BLaER1 treated with 17β-estradiol and CSF1 and Interleukin-3, amounts not matched to agents 10 nM and 100 nM (cell line): ENCODE data around the gene DAPK3.

Experiments used
- H3K27ac ChIP-seq, 11 experiments: shearing (Covaris generic); formaldehyde crosslinking; 2 replicates each; pipeline ENCODE4 v1.8.1; 2022
- H3K27me3 ChIP-seq, 11 experiments: shearing (Covaris generic); formaldehyde crosslinking; 2 replicates each; pipeline ENCODE4 v1.8.1; 2022
- H3K36me3 ChIP-seq, 11 experiments: shearing (Covaris generic); formaldehyde crosslinking; 2 replicates each; pipeline ENCODE4 v1.8.1; 2022
- H3K4me1 ChIP-seq, 10 experiments: shearing (Covaris generic); formaldehyde crosslinking; 2 replicates each; pipeline ENCODE4 v1.8.1; 2022
- H3K4me2 ChIP-seq, 11 experiments: shearing (Covaris generic); formaldehyde crosslinking; 2 replicates each; pipeline ENCODE4 v1.8.1; 2022
- H3K4me3 ChIP-seq, 10 experiments: shearing (Covaris generic); formaldehyde crosslinking; 2 replicates each; pipeline ENCODE4 v1.8.1; 2022
- H3K9ac ChIP-seq, 11 experiments: shearing (Covaris generic); formaldehyde crosslinking; 2 replicates each; pipeline ENCODE4 v1.8.1; 2022
- H3K9me3 ChIP-seq, 11 experiments: shearing (Covaris generic); formaldehyde crosslinking; replicated peaks in 1 of 11; 2 replicates each; pipeline ENCODE4 v1.8.1; 2022
- H4K20me1 ChIP-seq, 11 experiments: shearing (Covaris generic); formaldehyde crosslinking; 2 replicates each; pipeline ENCODE4 v1.8.1; 2022
- Cebpa-rat ChIP-seq, 11 experiments: shearing (Covaris generic); IDR thresholded peaks; 2 replicates each; pipeline ENCODE4 v1.8.1; 2022

The DAPK3 gene

DNA sequence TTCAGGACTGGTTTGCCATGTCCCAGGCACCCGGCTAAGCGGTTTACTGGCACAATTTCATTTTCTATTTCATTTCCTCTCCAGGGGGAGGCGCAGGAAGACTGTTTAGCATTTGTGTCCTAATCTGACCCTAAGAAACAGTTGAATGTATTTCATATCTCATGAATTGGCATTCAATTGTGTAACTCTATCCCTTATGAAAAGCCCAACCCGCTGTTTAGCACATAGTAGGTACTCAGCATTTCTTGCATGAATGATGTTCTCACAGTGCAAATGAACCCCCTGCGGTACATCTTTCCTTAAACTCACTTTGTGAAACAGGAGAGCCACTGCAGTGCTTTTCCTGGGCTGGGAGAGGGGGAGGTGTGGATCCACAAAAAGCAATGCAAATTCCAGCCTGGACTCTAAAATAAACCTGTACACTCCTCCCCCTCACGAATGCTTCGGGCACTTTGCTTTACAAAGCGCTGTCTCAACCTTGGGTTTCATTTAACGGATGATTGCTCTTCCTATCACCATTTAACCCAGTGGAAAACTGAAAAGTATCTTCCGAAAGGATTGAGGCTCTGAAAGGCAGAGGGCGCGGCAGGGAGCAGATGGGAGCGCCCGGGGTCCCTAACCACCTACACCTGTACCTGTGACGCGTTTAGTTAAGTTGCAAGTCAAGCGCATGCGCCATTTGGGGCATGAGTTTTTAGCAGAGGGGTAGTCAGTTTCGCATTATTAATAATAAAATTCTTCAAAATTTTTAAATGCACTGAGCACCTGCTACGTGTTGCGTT lies 15.6 kb upstream of the DAPK3 start:
- peak overlapping the region; percentile 97 to 100 (median 98) for H3K9ac ChIP-seq
- no peaks in the 10 kb centered on the region for H3K27me3 ChIP-seq
- peak overlapping the region; percentile 84 to 100 (median 97) for H3K4me2 ChIP-seq
- peaks cover 41 to 64% (median 54%) of the 10 kb centered on the region in 10 experiments for H3K4me1 ChIP-seq
- peaks cover 32 to 34% (median 33%) of the 10 kb centered on the region in 11 experiments for H3K36me3 ChIP-seq
- peak in 4 of 11 experiments; percentile 11 to 86 (median 32); a peak in 6 of 22 replicates for TF ChIP-seq Cebpa-rat (IDR thresholded peaks at IDR 0.05)
- no peaks in the 10 kb centered on the region; a peak in 1 of 22 replicates for H3K9me3 ChIP-seq
- H4K20me1 ChIP-seq: peaks cover 36 to 38% (median 37%) of the 10 kb centered on the region in 11 experiments
- H3K4me3 ChIP-seq: peak overlapping the region; percentile 88 to 100 (median 100)
- peak overlapping the region; percentile 11 to 99 (median 98); a peak in 21 of 22 replicates for H3K27ac ChIP-seq

DNA sequence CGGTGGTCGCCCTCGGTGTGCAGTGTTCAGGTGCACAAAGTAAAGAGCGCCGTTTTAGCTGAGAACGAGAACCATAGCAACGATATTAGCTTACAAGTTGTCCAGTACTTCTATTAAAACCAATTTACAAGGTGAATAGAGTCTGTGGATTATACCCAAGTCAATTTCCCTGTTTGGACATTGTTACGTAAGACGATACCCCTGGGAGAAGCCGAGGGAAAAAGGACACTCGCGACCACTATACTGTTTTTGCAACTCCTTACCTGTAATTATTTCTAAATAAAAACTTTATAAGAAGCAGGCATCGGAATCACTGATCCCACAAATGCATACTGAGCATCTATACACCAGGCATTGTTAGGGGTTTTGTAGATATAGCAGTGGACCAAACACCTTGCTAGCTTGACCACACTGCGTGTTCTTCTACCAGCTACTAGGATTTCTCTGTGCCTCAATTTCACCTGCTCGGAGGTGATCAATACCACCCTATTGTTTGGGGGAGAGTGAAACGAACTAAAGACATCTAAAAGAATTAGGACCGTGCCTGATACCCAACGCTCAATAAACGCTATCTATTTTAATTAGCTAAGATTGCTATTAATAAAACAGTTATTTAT lies 14.9 kb upstream of the DAPK3 start:
- Histone ChIP-seq H3K4me3 (peak overlapping the region; percentile 88 to 100 (median 100)), H3K4me1 (peaks cover 48 to 70% (median 61%) of the 10 kb centered on the region in 10 experiments), H3K9me3 (no peaks in the 10 kb centered on the region; a peak in 1 of 22 replicates), H3K9ac (peak overlapping the region; percentile 97 to 100 (median 98); a peak in 21 of 22 replicates), H3K36me3 (peaks cover 39 to 41% (median 40%) of the 10 kb centered on the region in 11 experiments), H3K27me3 (no peaks in the 10 kb centered on the region), H3K27ac (peak overlapping the region in 10 of 11 experiments; percentile 95 to 99 (median 98); a peak in 21 of 22 replicates), H4K20me1 (peaks cover 43 to 45% (median 44%) of the 10 kb centered on the region in 11 experiments), H3K4me2 (peak overlapping the region; percentile 84 to 100 (median 97))
- TF ChIP-seq Cebpa-rat (IDR thresholded peaks at IDR 0.05): no peak

DNA sequence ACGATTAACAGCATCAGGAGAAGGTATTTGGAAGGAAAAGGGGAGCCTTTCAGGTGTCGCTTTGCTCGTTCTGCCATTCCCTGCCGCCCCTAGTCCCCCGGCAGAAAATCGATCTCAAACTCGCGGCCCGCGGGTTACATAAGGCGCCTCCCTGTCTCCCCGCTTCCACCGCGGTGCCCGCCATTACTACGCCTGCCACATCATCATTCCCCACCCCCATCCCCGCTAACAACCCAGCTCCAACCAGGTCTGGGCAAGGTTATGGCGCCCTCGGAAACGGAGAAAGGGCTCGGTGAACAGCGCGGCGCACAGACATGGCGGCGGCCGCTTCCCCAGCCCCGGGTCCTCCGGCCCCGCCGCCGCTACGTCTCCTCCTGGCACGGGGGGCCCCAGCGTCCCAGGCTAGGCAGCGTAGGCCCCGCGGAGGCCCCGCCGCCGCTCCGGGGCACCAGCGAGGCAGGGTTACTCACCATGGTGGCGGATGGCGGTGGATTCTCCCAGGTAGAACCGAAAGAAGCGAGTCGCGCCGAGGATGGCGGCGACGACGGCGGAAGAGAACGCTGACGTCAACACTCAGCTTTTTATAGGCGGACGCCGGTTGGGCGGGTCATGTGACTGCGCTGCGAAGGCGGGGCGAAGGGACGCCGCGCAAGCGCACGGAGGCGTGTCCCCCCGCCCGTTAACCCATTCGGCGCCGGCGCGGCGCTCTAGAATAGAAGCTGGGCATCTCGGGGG lies 14.2 kb upstream of the DAPK3 start, which contains the start of gene EEF2:
TSS of gene EEF2 (minus strand) at position 556 of the 735 bp plus-strand sequence. CDS start at position 473, 83 bp downstream.
- Histone ChIP-seq H3K36me3 (peaks cover 46 to 48% (median 47%) of the 10 kb centered on the region in 11 experiments), H4K20me1 (peaks cover 50 to 52% (median 51%) of the 10 kb centered on the region in 11 experiments)

DNA sequence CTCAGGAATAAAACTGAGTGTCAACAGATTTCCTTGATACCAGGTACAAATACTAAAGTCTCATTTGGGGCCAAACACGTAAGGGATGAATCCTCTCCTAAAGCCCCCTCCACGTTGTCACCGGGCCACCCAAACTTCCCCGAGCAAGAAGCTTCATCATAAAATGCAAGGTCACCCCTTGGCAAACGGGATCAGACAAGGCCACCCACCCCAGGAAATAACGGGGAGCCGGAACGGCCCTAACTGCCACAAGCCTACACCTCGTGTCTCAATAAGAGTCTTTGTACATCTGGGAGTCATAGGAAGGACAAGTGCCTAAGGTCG lies 13.6 kb upstream of the DAPK3 start:
- no peaks in the 10 kb centered on the region; a peak in 1 of 22 replicates for H3K9me3 ChIP-seq
- no peak for TF ChIP-seq Cebpa-rat (IDR thresholded peaks at IDR 0.05)
- peak overlapping the region; percentile 91 to 99 (median 98) for H3K27ac ChIP-seq
- peaks cover 60 to 75% (median 70%) of the 10 kb centered on the region in 10 experiments for H3K4me1 ChIP-seq
- H3K27me3 ChIP-seq: no peaks in the 10 kb centered on the region
- peaks cover 51 to 53% (median 52%) of the 10 kb centered on the region in 11 experiments for H3K36me3 ChIP-seq
- peaks cover 55 to 57% (median 56%) of the 10 kb centered on the region in 11 experiments for H4K20me1 ChIP-seq
- H3K4me3 ChIP-seq: peak overlapping the region; percentile 88 to 100 (median 100)
- peak overlapping the region; percentile 92 to 100 (median 99) for H3K4me2 ChIP-seq
- peak overlapping the region; percentile 97 to 100 (median 98) for H3K9ac ChIP-seq

More for the DNA sequence above, 14.2 kb upstream of the DAPK3 start, which contains the start of gene EEF2:
- no peak for TF ChIP-seq Cebpa-rat (IDR thresholded peaks at IDR 0.05)
- Histone ChIP-seq H3K9me3 (no peaks in the 10 kb centered on the region; a peak in 1 of 22 replicates), H3K4me1 (peaks cover 54 to 73% (median 67%) of the 10 kb centered on the region in 10 experiments), H3K4me3 (peak within 1 kb of the TSS; percentile 88 to 100 (median 100)), H3K27ac (peak within 1 kb of the TSS; percentile 91 to 99 (median 98)), H3K9ac (peak within 1 kb of the TSS; percentile 97 to 100 (median 98)), H3K4me2 (peak within 1 kb of the TSS; percentile 96 to 100 (median 99)), H3K27me3 (no peaks in the 10 kb centered on the region)

DNA sequence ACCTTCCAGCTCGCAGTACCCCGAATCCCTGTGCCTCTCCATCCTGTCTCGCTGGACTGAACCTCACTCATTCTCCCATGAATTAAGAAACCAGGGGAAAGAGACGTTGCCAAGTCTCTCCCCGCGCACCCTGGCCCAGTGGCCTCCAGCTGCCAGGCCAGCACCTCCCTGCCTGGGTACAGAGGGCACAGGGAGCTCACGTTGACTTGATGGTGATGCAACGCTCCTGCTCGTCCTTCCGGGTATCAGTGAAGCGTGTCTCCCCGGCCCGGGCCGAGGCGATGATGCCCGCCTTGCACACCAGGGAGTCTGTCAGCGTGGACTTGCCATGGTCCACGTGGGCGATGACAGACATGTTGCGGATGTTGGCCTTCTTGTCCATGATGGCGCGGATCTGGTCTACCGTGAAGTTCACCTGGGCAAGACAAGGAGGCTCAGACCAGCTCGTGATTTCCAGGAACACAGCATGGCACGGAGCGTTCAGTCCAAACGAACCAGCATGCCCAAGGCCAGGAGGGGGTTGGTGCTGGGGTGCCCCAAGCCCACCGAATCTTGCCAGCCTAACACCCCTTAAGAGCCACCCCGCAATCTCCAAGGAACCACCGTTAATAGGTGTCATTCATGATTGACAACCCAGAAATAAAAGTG lies 13.2 kb upstream of the DAPK3 start:
- H3K4me1 ChIP-seq: peaks cover 65 to 77% (median 73%) of the 10 kb centered on the region in 10 experiments
- H3K4me3 ChIP-seq: peak overlapping the region; percentile 88 to 100 (median 100)
- H3K27me3 ChIP-seq: no peaks in the 10 kb centered on the region
- peak overlapping the region; percentile 92 to 100 (median 99) for H3K4me2 ChIP-seq
- H4K20me1 ChIP-seq: peaks cover 60 to 62% (median 61%) of the 10 kb centered on the region in 11 experiments
- H3K36me3 ChIP-seq: peaks cover 56 to 58% (median 57%) of the 10 kb centered on the region in 11 experiments
- peak in 7 of 11 experiments; percentile 62 to 87 (median 77); a peak in 11 of 22 replicates for TF ChIP-seq Cebpa-rat (IDR thresholded peaks at IDR 0.05)
- peak overlapping the region; percentile 91 to 99 (median 98) for H3K27ac ChIP-seq
- peak overlapping the region; percentile 97 to 100 (median 98) for H3K9ac ChIP-seq
- H3K9me3 ChIP-seq: no peaks in the 10 kb centered on the region; a peak in 1 of 22 replicates

DNA sequence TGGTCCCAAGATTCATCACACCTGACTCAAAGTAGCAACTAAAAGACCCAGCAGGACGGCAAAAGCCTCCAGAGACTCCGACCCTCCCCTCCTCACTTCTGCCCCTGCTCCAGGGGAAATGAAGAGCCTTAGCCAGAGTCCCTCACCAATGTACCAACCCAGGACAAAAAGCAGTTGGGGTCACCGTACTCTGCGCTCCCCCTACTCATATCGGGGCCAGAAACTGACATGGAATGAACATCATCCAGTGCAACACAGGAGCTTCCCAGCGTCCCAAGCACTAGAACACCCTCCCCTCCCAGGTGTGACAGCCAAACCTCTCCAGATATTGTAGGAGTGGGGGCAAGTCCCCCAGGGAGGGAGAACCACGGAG lies 12.6 kb upstream of the DAPK3 start:
- Histone ChIP-seq H3K36me3 (peaks cover 61 to 64% (median 63%) of the 10 kb centered on the region in 11 experiments), H3K4me3 (peak overlapping the region; percentile 88 to 100 (median 100)), H3K9ac (peak overlapping the region; percentile 97 to 100 (median 98)), H3K4me2 (peak overlapping the region; percentile 92 to 100 (median 99)), H4K20me1 (peaks cover 65 to 67% (median 67%) of the 10 kb centered on the region in 11 experiments), H3K9me3 (no peaks in the 10 kb centered on the region; a peak in 1 of 22 replicates), H3K27me3 (no peaks in the 10 kb centered on the region), H3K4me1 (peaks cover 68 to 82% (median 78%) of the 10 kb centered on the region in 10 experiments), H3K27ac (peak overlapping the region in 10 of 11 experiments; percentile 95 to 99 (median 98); a peak in 21 of 22 replicates)
- TF ChIP-seq Cebpa-rat (IDR thresholded peaks at IDR 0.05): no peak

DNA sequence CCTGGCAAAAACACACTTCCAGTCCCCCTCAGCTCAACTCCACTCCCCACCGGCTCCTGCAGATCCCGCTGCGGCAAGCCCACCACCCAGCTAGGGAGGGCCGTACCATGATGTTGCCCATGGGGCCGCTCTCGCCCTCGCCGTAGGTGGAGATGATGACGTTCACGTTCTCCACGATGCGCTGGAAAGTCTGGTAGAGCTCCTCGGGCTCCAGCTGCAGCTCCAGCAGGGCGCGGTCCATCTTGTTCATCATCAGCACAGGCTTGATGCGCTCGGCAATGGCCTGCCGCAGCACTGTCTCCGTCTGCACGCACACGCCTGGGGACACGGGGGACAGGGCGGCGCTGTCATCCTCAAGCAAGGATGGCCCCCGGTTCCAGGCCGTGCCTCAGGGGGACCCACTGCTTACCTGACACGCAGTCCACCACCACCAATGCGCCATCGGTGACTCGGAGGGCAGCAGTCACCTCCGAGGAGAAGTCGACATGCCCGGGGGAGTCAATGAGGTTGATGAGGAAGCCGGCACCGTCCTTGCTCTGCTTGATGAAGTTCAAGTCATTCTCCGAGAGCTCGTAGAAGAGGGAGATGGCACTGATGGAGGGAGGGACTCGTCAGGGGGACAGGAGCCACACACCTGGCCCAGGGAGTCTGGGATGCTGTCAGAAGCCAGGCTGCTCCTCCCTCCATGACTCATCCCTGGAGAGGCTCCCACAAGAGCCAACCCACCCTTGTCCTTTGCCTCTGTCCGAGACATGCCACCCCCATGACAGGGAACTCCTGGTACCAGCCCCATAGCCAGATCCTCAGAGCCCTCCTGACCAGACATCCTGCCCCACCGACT lies 12.0 kb upstream of the DAPK3 start:
- peaks cover 68 to 84% (median 81%) of the 10 kb centered on the region in 10 experiments for H3K4me1 ChIP-seq
- H4K20me1 ChIP-seq: peaks cover 71 to 73% (median 73%) of the 10 kb centered on the region in 11 experiments
- peak overlapping the region in 9 of 11 experiments; percentile 96 to 99 (median 98); a peak in 19 of 22 replicates for H3K27ac ChIP-seq
- H3K4me3 ChIP-seq: peak overlapping the region; percentile 88 to 100 (median 100)
- peaks cover 67 to 70% (median 69%) of the 10 kb centered on the region in 11 experiments for H3K36me3 ChIP-seq
- TF ChIP-seq Cebpa-rat (IDR thresholded peaks at IDR 0.05): no peak
- H3K9ac ChIP-seq: peak overlapping the region; percentile 97 to 100 (median 98)
- no peaks in the 10 kb centered on the region; a peak in 1 of 22 replicates for H3K9me3 ChIP-seq
- H3K4me2 ChIP-seq: peak overlapping the region; percentile 92 to 100 (median 99)
- H3K27me3 ChIP-seq: no peaks in the 10 kb centered on the region
